HG02981 (cell line): ENCODE data around the gene TYR.
"Not testable (repeated sequence)": the region's sequence is repeated elsewhere in the genome, so short reads cannot be mapped to it uniquely, and the experiment has no call there.

Experiments
- ATAC-seq: cut with Tn5 transposase; IDR thresholded peaks from one replicate; pipeline ENCODE4 v1.9.1; 2021; ENCODE audit warnings: mild to moderate bottlenecking, moderate library complexity; ENCODE audit not compliant: unreplicated experiment

The TYR gene

GRCh38 chr11:89177691-89178231 lies at the start of gene TYR:
Gene TYR, plus strand, starts transcription at chr11:89177875. Its CDS starts 79 bp downstream, at chr11:89177954.
- ATAC-seq: no peak

- ATAC-seq: no peak
These were observed 41.1 kb upstream of the TYR start for GRCh38 chr11:89136606-89137005.

- no peak for ATAC-seq
These were observed 30.4 kb upstream of the TYR start for GRCh38 chr11:89147229-89147628.

GRCh38 chr11:89159974-89160373 lies 17.7 kb upstream of the TYR start:
- ATAC-seq: no peak

- ATAC-seq: no peak
These were observed 15.7 kb upstream of the TYR start for GRCh38 chr11:89161949-89162348.

- ATAC-seq: no peak
These were observed 14.0 kb upstream of the TYR start for GRCh38 chr11:89163686-89164085.

- ATAC-seq: no peak
These were observed 9.3 kb upstream of the TYR start for GRCh38 chr11:89168396-89168795.

GRCh38 chr11:89175796-89176195 lies 1.9 kb upstream of the TYR start:
- ATAC-seq: no peak

GRCh38 chr11:89176938-89177337 lies 737 bp upstream of the TYR start:
- no peak for ATAC-seq

- ATAC-seq: no peak
These were observed 3.4 kb downstream of the TYR start for GRCh38 chr11:89181111-89181510.

GRCh38 chr11:89182773-89183518 lies 5.3 kb downstream of the TYR start:
- ATAC-seq: no peak

- no peak for ATAC-seq
These were observed 6.3 kb downstream of the TYR start for GRCh38 chr11:89184021-89184420.

GRCh38 chr11:89189776-89190175 lies 12.1 kb downstream of the TYR start:
- ATAC-seq: no peak

- ATAC-seq: no peak
These were observed 23.5 kb downstream of the TYR start for GRCh38 chr11:89201138-89201537.

- no peak for ATAC-seq
These were observed 26.1 kb downstream of the TYR start for GRCh38 chr11:89203814-89204213.

- ATAC-seq: no peak
These were observed 27.7 kb downstream of the TYR start for GRCh38 chr11:89205378-89205777.

GRCh38 chr11:89220684-89221339 lies 43.1 kb downstream of the TYR start:
- ATAC-seq: no peak

- ATAC-seq: no peak
These were observed 57.4 kb downstream of the TYR start for GRCh38 chr11:89235083-89235482.

GRCh38 chr11:89235976-89236375 lies 58.3 kb downstream of the TYR start:
- ATAC-seq: no peak

- ATAC-seq: not testable (repeated sequence)
These were observed 69.3 kb downstream of the TYR start for GRCh38 chr11:89247007-89247406.

- ATAC-seq: no peak
These were observed 71.5 kb downstream of the TYR start for GRCh38 chr11:89249196-89249595.

- not testable (repeated sequence) for ATAC-seq
These were observed 83.8 kb downstream of the TYR start for GRCh38 chr11:89261483-89261882.
